Spleen (tissue), 13 donors: ENCODE results near the gene NECTIN4. TPM values are rescaled to one million over a fixed set of nuclear protein-coding genes. Genes with fewer than 3 reads are reported as not detected.

ENCODE experiments used
- DNase-seq: peaks from one replicate; pipeline ENCODE4 v3.0.0-alpha.2; 2020
- H3K27ac ChIP-seq, 8 donors: fragments of 200-600 bp; sonication (generic) in 7 of 8; 1 replicate in 4 of 8; 2 replicates in 4 of 8; pipeline versions ENCODE4 v1.5.0 to v1.8.0; 2016 to 2021; ENCODE audit warnings: inconsistent platforms in 4 of 8, mild to moderate bottlenecking in 4 of 8, moderate library complexity in 1 of 8
- H3K27me3 ChIP-seq, 7 donors: fragments of 200-600 bp; sonication (generic) in 6 of 7; replicated peaks in 1 of 7; 1 replicate in 4 of 7; 2 replicates in 3 of 7; pipeline versions ENCODE4 v1.5.0 to v1.8.0; 2016 to 2021; ENCODE audit warnings: inconsistent platforms in 3 of 7, mild to moderate bottlenecking in 1 of 7
- H3K36me3 ChIP-seq, 6 donors: fragments of 200-600 bp; sonication (generic) in 5 of 6; 1 replicate in 4 of 6; 2 replicates in 2 of 6; pipeline versions ENCODE4 v1.5.0 to v1.8.0; 2016 to 2021; ENCODE audit warnings: inconsistent platforms in 2 of 6
- H3K4me1 ChIP-seq, 6 donors: fragments of 200-600 bp; sonication (generic) in 5 of 6; 1 replicate in 3 of 6; 2 replicates in 3 of 6; pipeline versions ENCODE4 v1.5.0 to v1.8.0; 2016 to 2021; ENCODE audit warnings: inconsistent platforms in 3 of 6
- H3K4me3 ChIP-seq, 8 donors: fragments of 200-600 bp; sonication (generic) in 7 of 8; 1 replicate in 4 of 8; 2 replicates in 4 of 8; pipeline versions ENCODE4 v1.5.0 to v1.8.0; 2016 to 2021; ENCODE audit warnings: inconsistent platforms in 4 of 8, mild to moderate bottlenecking in 4 of 8, moderate library complexity in 2 of 8
- H3K9me3 ChIP-seq, 8 donors: fragments of 200-600 bp; sonication (generic) in 7 of 8; 1 replicate in 4 of 8; 2 replicates in 4 of 8; pipeline versions ENCODE4 v1.5.0 to v1.8.0; 2016 to 2021; ENCODE audit warnings: inconsistent platforms in 4 of 8
- POLR2A ChIP-seq, 3 donors: fragments of 450-650 bp; IDR thresholded peaks; one replicate each; pipeline ENCODE4 v1.5.1; 2017; ENCODE audit warnings: antibody characterized with exemption in 3 of 3, mild to moderate bottlenecking in 1 of 3
- POLR2AphosphoS5 ChIP-seq, 3 donors: sonication (generic); formaldehyde crosslinking; IDR thresholded peaks; one replicate each; pipeline ENCODE4 v1.5.1; 2017; ENCODE audit warnings: antibody characterized with exemption in 3 of 3
- WGBS, 5 donors: extraction: QIAGEN DNeasy Blood & Tissue Kit in 3 of 5; methylation state at CpG; one replicate each; pipeline versions ENCODE4 v1.1.5 to v1.1.7; 2013 to 2018; 5-methylcytosine and 5-hydroxymethylcytosine counted together
- intact Hi-C: fragments of 100-400 bp; cut with DNase I; formaldehyde crosslinking; loops from one replicate; pipeline ENCODE4 v1.15.0; 2023; ENCODE audit warnings: low total_unique reads
- long read RNA-seq, 2 donors: transcript quantifications; one replicate each; lab custom pipeline, GENCODE V29; 2026
- polyA plus RNA-seq, 3 donors: library from polyadenylated mRNA; stranded (reverse); fragments of 200-250 nt; gene quantifications; one replicate each; pipeline ENCODE4 v1.2.1, GENCODE V29; 2013
- total RNA-seq, 7 donors: library from RNA; depleted of rRNA in 3 of 7; stranded (reverse); fragments of >200 nt in 3 of 7; fragmentation: NEBNext Ultra II Directional in 4 of 7; extraction: Animal tissue kit (Norgen Biotek cat#: 25700) in 4 of 7; gene quantifications; one replicate each; pipeline versions ENCODE4 v1.1.0 to v1.2.1, GENCODE V29; 2016 to 2021
- TF ChIP-seq, protein P1 (sequence below), 11 experiments: fragments of 200-600 bp in 7 of 11; fragments of 450-650 bp in 4 of 11; sonication (generic) in 4 of 11; IDR thresholded peaks in 8 of 11; conservative IDR thresholded peaks in 3 of 11; 1 replicate in 7 of 11; 2 replicates in 4 of 11; pipeline versions ENCODE4 v1.4.0 to v1.8.0; 2016 to 2021; ENCODE audit warnings: antibody characterized with exemption in 11 of 11, inconsistent platforms in 4 of 11, mild to moderate bottlenecking in 1 of 11
- donor health status: healthy with polysubstance abuse.
- donor health status: DM: no; HTN: no; CAD: no; lungs with moderate emphysema.
- donor health status: DM: no; HTN: no; CAD: no.
- donor health status: Bipolar disorder and iron deficiency.
- donor health status: healthy.
- donor health status: DM: no; HTN: no; CAD: no.
- donor health status: DM: yes; HTN: yes; CAD: no.

Gene NECTIN4
- not detected for total RNA-seq
- under 1 TPM; 0.03 to 0.06 (median 0.04) TPM for polyA plus RNA-seq
- long read RNA-seq, donor 1: 0 reads
- long read RNA-seq, donor 2: 0 reads

- Histone ChIP-seq H3K27me3 (no peaks in the 10 kb centered on the region), H3K4me3 (no peak within 1 kb of the TSS), H3K4me1 (peaks cover 0 to 6% (median 0%) of the 10 kb centered on the region in 6 donors), H3K9me3 (no peaks in the 10 kb centered on the region), H3K27ac (no peak within 1 kb of the TSS), H3K36me3 (no peaks in the 10 kb centered on the region)
- peak; percentile 54 for DNase-seq
- TF ChIP-seq POLR2A (IDR thresholded peaks at IDR 0.05) (no peak), POLR2AphosphoS5 (IDR thresholded peaks at IDR 0.05) (no peak)
- TF ChIP-seq, protein P1, sequence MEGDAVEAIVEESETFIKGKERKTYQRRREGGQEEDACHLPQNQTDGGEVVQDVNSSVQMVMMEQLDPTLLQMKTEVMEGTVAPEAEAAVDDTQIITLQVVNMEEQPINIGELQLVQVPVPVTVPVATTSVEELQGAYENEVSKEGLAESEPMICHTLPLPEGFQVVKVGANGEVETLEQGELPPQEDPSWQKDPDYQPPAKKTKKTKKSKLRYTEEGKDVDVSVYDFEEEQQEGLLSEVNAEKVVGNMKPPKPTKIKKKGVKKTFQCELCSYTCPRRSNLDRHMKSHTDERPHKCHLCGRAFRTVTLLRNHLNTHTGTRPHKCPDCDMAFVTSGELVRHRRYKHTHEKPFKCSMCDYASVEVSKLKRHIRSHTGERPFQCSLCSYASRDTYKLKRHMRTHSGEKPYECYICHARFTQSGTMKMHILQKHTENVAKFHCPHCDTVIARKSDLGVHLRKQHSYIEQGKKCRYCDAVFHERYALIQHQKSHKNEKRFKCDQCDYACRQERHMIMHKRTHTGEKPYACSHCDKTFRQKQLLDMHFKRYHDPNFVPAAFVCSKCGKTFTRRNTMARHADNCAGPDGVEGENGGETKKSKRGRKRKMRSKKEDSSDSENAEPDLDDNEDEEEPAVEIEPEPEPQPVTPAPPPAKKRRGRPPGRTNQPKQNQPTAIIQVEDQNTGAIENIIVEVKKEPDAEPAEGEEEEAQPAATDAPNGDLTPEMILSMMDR (IDR thresholded peaks at IDR 0.05 in 8 of 11, conservative IDR thresholded peaks at IDR 0.05 in 3 of 11): no peak
- 75 to 86% (median 77%) methylated on average over 10 to 22 of the region's 22 CpGs for whole genome bisulfite sequencing, 5 donors
- intact Hi-C loops: no loop called here
Observed at GRCh38 chr1:161089251-161089924, at the start of gene NECTIN4. Gene NECTIN4, minus strand, starts transcription at chr1:161089558. Its CDS starts 262 bp downstream, at chr1:161089296.

- H3K27me3 ChIP-seq: no peaks in the 10 kb centered on the region
- no peak for DNase-seq
- no peak for TF ChIP-seq POLR2A (IDR thresholded peaks at IDR 0.05)
- TF ChIP-seq, protein P1 (IDR thresholded peaks at IDR 0.05 in 8 of 11, conservative IDR thresholded peaks at IDR 0.05 in 3 of 11): no peak
- H3K36me3 ChIP-seq: peaks cover 0 to 7% (median 0%) of the 10 kb centered on the region in 6 donors
- H3K4me1 ChIP-seq: peaks cover 6 to 66% (median 21%) of the 10 kb centered on the region in 6 donors
- intact Hi-C loops: no loop called here
- H3K4me3 ChIP-seq: no peak overlapping the region
- peak overlapping the region in 6 of 8 donors; percentile 10 to 61 (median 34) for H3K27ac ChIP-seq
- WGBS, 5 donors: 55 to 89% (median 60%) methylated on average over 1 of the region's 1 CpG
- H3K9me3 ChIP-seq: no peaks in the 10 kb centered on the region
Observed at GRCh38 chr1:161138431-161138830, 49.1 kb upstream of the NECTIN4 start.

- no peak for DNase-seq
- Histone ChIP-seq H3K27ac (peak overlapping the region in 5 of 8 donors; percentile 10 to 61 (median 34)), H3K36me3 (peaks cover 0 to 7% (median 0%) of the 10 kb centered on the region in 6 donors), H3K9me3 (no peaks in the 10 kb centered on the region), H3K4me3 (no peak overlapping the region), H3K27me3 (no peaks in the 10 kb centered on the region), H3K4me1 (peaks cover 8 to 72% (median 23%) of the 10 kb centered on the region in 6 donors)
- 73 to 87% (median 78%) methylated on average over 3 of the region's 3 CpGs for WGBS, 5 donors
- intact Hi-C loops: no loop called here
- TF ChIP-seq POLR2A (IDR thresholded peaks at IDR 0.05): no peak
Observed at GRCh38 chr1:161137881-161138280, 48.5 kb upstream of the NECTIN4 start.

- H3K4me3 ChIP-seq: peak overlapping the region; percentile 55 to 85 (median 66)
- H3K27ac ChIP-seq: peak overlapping the region; percentile 95 to 99 (median 97)
- 5 to 9% (median 8%) methylated on average over 11 of the region's 11 CpGs for WGBS, 5 donors
- H3K9me3 ChIP-seq: no peaks in the 10 kb centered on the region
- peaks cover 38 to 92% (median 52%) of the 10 kb centered on the region in 6 donors for H3K4me1 ChIP-seq
- H3K36me3 ChIP-seq: peaks cover 0 to 27% (median 12%) of the 10 kb centered on the region in 6 donors
- no peak for DNase-seq
- no peaks in the 10 kb centered on the region for H3K27me3 ChIP-seq
- no peak for TF ChIP-seq POLR2AphosphoS5 (IDR thresholded peaks at IDR 0.05)
- TF ChIP-seq POLR2A (IDR thresholded peaks at IDR 0.05): no peak
- TF ChIP-seq, protein P1 (IDR thresholded peaks at IDR 0.05 in 8 of 11, conservative IDR thresholded peaks at IDR 0.05 in 3 of 11): no peak
- intact Hi-C loops: no loop called here
Observed at GRCh38 chr1:161133220-161133740, 43.9 kb upstream of the NECTIN4 start.
